ENCODE measurements around the gene EHD1.

GRCh38 chr11:64845129-64845775 lies 33.2 kb downstream of the EHD1 start:
- TF ChIP-seq CTCF (IDR thresholded peaks at IDR 0.05) (no peak), POLR2A (IDR thresholded peaks at IDR 0.05) (no peak), POLR2AphosphoS5 (IDR thresholded peaks at IDR 0.05) (no peak)
